K562 (cell line): ENCODE data around the gene FRMD1.

Source experiments
- CHD1 ChIP-seq: fragments of 200-600 bp; sonication (generic); IDR thresholded peaks from one replicate; pipeline ENCODE4 v1.6.1; 2012; ENCODE audit warnings: mild to moderate bottlenecking, moderate library complexity, low read length, inconsistent platforms
- HNRNPH1 ChIP-seq: fragments of 200-400 bp; formaldehyde crosslinking; optimal IDR thresholded peaks from 2 replicates; pipeline ENCODE3; 2017; ENCODE audit warnings: low read depth, mild to moderate bottlenecking, low read length, moderate library complexity
- IRF9 ChIP-seq: fragments of 450-650 bp; IDR thresholded peaks from 2 replicates; pipeline ENCODE4 v1.6.1; 2016; ENCODE audit warnings: missing biosample characterization, missing genetic modification characterization
- POLR2H ChIP-seq: IDR thresholded peaks from 2 replicates; pipeline ENCODE4 v1.6.1; 2016; ENCODE audit warnings: missing genetic modification characterization, low read depth, mild to moderate bottlenecking, control low read depth, missing compliant biosample characterization, moderate library complexity
- RFX1 ChIP-seq: fragments of 450-650 bp; IDR thresholded peaks from 2 replicates; pipeline ENCODE4 v1.6.1; 2016; ENCODE audit warnings: mild to moderate bottlenecking, moderate library complexity
- SMAD3 ChIP-seq: fragments of 450-650 bp; formaldehyde crosslinking; conservative IDR thresholded peaks from 2 replicates; pipeline ENCODE4 v1.4.0; 2020; ENCODE audit warnings: mild to moderate bottlenecking
- YY1 ChIP-seq, 3 experiments: IDR thresholded peaks; 2 replicates each; pipeline ENCODE4 v1.6.1; 2011; ENCODE audit warnings: low read length in 2 of 3, mild to moderate bottlenecking in 2 of 3, moderate library complexity in 2 of 3, borderline replicate concordance in 1 of 3, control low read depth in 1 of 3, low read depth in 1 of 3; ENCODE audit not compliant: insufficient read depth in 3 of 3, insufficient replicate concordance in 2 of 3, control insufficient read depth in 1 of 3, insufficient read length in 1 of 3; ENCODE audit errors: extremely low read depth in 1 of 3
- ZC3H8 ChIP-seq: fragments of 450-650 bp; IDR thresholded peaks from 2 replicates; pipeline ENCODE4 v1.6.1; 2017
- ZFPM2 ChIP-seq: fragments of 250-450 bp; sonication (Bioruptor Pico); IDR thresholded peaks from 2 replicates; pipeline ENCODE4 v1.5.1; 2022; ENCODE audit warnings: mild to moderate bottlenecking
- ZZZ3 ChIP-seq: fragments of 450-650 bp; IDR thresholded peaks from 2 replicates; pipeline ENCODE4 v1.6.1; 2016; ENCODE audit warnings: antibody characterized with exemption, mild to moderate bottlenecking, moderate library complexity

- no peak for TF ChIP-seq ZC3H8
- TF ChIP-seq YY1 (IDR thresholded peaks at IDR 0.05; ENCODE audit: borderline replicate concordance in 1 of 3, control insufficient read depth in 1 of 3, extremely low read depth in 1 of 3, insufficient read depth in 3 of 3, insufficient read length in 1 of 3, insufficient replicate concordance in 2 of 3, low read depth in 1 of 3, low read length in 2 of 3): no peak
- no peak for TF ChIP-seq CHD1
- no peak for TF ChIP-seq ZFPM2
- TF ChIP-seq RFX1: no peak
- no peak for TF ChIP-seq HNRNPH1
- no peak for TF ChIP-seq POLR2H (tag)
- no peak for TF ChIP-seq SMAD3 (CRISPR knock-in tag)
- no peak for TF ChIP-seq IRF9 (tag)
- TF ChIP-seq ZZZ3: no peak
Measured at GRCh38 chr6:168049706-168050224, 29.2 kb downstream of the FRMD1 start.
